ENCODE measurements around the gene MAPK10. TPM values are rescaled to one million over a fixed set of nuclear protein-coding genes. Genes with fewer than 3 reads are reported as not detected.

Gene MAPK10
- total and polyA plus RNA-seq, 8 donors: 1.4 to 103 (median 15.0) TPM

DNA sequence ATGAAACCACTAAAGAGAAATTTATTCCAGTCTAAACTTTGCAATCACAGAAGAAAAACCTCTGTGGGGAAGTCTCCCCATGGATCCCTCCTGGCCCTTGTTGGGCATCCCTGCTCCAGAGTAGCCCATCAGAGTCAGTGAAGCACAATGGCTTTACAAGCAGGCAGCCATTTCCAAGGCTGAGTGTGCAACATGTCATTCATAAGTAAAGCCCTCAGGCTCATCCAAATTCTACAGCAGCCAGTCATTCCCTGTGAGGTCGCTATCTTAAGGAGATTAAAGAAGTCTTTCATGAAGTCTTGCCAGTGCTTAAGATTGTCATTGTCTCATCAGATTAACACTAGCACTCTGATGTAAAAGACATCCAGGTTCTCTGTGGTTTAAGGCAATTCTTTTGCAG is 17.0 kb upstream of the MAPK10 start:
- no peak overlapping the region for H3K27ac ChIP-seq
- no peak for DNase-seq
- H3K9me3 ChIP-seq: peaks cover 0 to 4% (median 2%) of the 10 kb centered on the region in 4 donors
- intact Hi-C loops (cut with DNase I; ENCODE audit: low total_unique reads): no loop called here
- H3K4me1 ChIP-seq: no peaks in the 10 kb centered on the region
- H3K36me3 ChIP-seq: no peaks in the 10 kb centered on the region
- H3K4me3 ChIP-seq: no peak overlapping the region
- WGBS, 5 donors: 54 to 86% (median 70%) methylated on average over 1 of the region's 1 CpG
- no peaks in the 10 kb centered on the region for H3K27me3 ChIP-seq
- TF ChIP-seq POLR2AphosphoS5 (IDR thresholded peaks at IDR 0.05) (no peak), POLR2A (IDR thresholded peaks at IDR 0.05) (no peak), EP300 (IDR thresholded peaks at IDR 0.05) (no peak)
- TF ChIP-seq, protein P1, sequence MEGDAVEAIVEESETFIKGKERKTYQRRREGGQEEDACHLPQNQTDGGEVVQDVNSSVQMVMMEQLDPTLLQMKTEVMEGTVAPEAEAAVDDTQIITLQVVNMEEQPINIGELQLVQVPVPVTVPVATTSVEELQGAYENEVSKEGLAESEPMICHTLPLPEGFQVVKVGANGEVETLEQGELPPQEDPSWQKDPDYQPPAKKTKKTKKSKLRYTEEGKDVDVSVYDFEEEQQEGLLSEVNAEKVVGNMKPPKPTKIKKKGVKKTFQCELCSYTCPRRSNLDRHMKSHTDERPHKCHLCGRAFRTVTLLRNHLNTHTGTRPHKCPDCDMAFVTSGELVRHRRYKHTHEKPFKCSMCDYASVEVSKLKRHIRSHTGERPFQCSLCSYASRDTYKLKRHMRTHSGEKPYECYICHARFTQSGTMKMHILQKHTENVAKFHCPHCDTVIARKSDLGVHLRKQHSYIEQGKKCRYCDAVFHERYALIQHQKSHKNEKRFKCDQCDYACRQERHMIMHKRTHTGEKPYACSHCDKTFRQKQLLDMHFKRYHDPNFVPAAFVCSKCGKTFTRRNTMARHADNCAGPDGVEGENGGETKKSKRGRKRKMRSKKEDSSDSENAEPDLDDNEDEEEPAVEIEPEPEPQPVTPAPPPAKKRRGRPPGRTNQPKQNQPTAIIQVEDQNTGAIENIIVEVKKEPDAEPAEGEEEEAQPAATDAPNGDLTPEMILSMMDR (IDR thresholded peaks at IDR 0.05): no peak

DNA sequence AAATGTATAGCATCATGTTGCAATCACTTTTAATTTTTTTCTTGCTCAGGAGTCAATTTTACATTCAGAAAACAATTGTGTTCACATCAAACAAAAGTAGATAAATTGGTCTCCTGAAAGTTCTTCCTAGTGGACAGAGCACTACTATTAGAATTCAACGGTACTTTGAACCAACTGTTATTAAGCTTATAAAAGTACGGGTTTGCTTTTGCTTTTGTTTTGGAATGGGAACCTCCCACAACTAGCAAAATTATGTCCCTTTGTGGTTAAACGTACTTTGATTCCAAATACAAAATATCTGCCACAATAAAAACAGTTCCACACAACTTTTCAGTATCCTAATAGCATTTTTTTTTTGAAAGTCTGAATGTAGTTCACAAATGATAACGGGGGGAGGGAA is 8.6 kb upstream of the MAPK10 start:
- Histone ChIP-seq H3K4me1 (peaks cover 0 to 6% (median 0%) of the 10 kb centered on the region in 4 donors), H3K36me3 (no peaks in the 10 kb centered on the region), H3K4me3 (no peak overlapping the region), H3K27me3 (no peaks in the 10 kb centered on the region), H3K27ac (no peak overlapping the region), H3K9me3 (no peaks in the 10 kb centered on the region)
- intact Hi-C loops (cut with DNase I; ENCODE audit: low total_unique reads): no loop called here
- WGBS, 5 donors: 75 to 83% (median 81%) methylated on average over 4 of the region's 4 CpGs
- no peak for DNase-seq
- TF ChIP-seq, protein P1 (IDR thresholded peaks at IDR 0.05): no peak
- no peak for TF ChIP-seq POLR2AphosphoS5 (IDR thresholded peaks at IDR 0.05)
- no peak for TF ChIP-seq POLR2A (IDR thresholded peaks at IDR 0.05)
- no peak for TF ChIP-seq EP300 (IDR thresholded peaks at IDR 0.05)

DNA sequence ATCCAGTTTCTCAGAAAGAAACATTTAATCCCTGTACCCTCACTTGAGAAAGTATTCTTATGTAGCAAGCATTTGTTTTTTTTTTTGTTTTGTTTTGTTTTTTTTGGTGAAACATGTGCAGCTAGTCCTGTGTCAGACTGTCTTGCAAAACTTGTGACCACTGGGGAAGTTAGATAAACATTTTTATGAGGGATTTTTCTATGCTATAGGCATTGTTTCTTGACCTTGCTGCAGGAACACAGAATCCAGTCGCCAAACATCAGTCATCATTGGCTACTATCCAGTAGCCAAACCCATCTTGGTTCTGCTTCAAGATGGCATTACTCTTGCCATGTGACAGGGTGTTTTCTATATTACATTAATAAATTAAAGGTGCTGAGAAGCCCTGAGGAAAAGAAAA is 7.7 kb upstream of the MAPK10 start:
- Histone ChIP-seq H3K4me3 (no peak overlapping the region), H3K9me3 (no peaks in the 10 kb centered on the region), H3K27ac (no peak overlapping the region), H3K36me3 (no peaks in the 10 kb centered on the region), H3K4me1 (peaks cover 0 to 6% (median 0%) of the 10 kb centered on the region in 4 donors), H3K27me3 (no peaks in the 10 kb centered on the region)
- no peak for TF ChIP-seq POLR2AphosphoS5 (IDR thresholded peaks at IDR 0.05)
- TF ChIP-seq EP300 (IDR thresholded peaks at IDR 0.05): no peak
- TF ChIP-seq, protein P1 (IDR thresholded peaks at IDR 0.05): no peak
- no peak for TF ChIP-seq POLR2A (IDR thresholded peaks at IDR 0.05)
- no peak for DNase-seq
- 45 to 70% (median 67%) methylated on average over 1 of the region's 1 CpG for WGBS, 5 donors
- intact Hi-C loops (cut with DNase I; ENCODE audit: low total_unique reads): no loop called here

DNA sequence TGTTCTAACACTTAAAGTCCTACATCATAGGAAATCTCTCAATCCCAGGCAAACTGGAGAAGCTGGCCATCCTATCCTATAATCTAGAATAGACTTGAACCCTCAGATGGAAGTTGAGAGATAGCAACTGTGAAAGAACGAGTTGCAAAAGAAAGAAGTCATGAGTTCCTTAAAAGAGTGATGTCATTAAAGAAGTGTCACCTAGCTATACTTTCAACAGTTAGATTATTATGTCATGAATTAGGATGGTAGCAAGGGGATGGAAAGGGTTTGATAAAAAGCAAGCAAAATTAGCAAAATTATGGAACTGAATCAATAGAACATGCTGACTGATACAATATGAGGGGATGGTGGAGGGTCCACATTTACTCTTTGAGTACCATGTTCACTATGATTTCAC is 7.1 kb upstream of the MAPK10 start:
- H3K27ac ChIP-seq: no peak overlapping the region
- peaks cover 0 to 6% (median 0%) of the 10 kb centered on the region in 4 donors for H3K4me1 ChIP-seq
- H3K27me3 ChIP-seq: no peaks in the 10 kb centered on the region
- TF ChIP-seq EP300 (IDR thresholded peaks at IDR 0.05): no peak
- TF ChIP-seq, protein P1 (IDR thresholded peaks at IDR 0.05): no peak
- TF ChIP-seq POLR2AphosphoS5 (IDR thresholded peaks at IDR 0.05): no peak
- TF ChIP-seq POLR2A (IDR thresholded peaks at IDR 0.05): no peak
- intact Hi-C loops (cut with DNase I; ENCODE audit: low total_unique reads): no loop called here
- DNase-seq: no peak
- 71 to 84% (median 82%) methylated on average over 1 of the region's 1 CpG for WGBS, 5 donors
- H3K36me3 ChIP-seq: no peaks in the 10 kb centered on the region
- no peaks in the 10 kb centered on the region for H3K9me3 ChIP-seq
- H3K4me3 ChIP-seq: no peak overlapping the region
